KMS-11 (cell line): ENCODE measurements around the gene PON2.
A peak's percentile ranks its signal among the peaks of the same experiment; 100 is the strongest.

ENCODE experiments used
- H2AFZ ChIP-seq: fragments of 200-600 bp; sonication (generic); 2 replicates; pipeline ENCODE4 v1.6.1; 2016; ENCODE audit warnings: antibody characterized with exemption, mixed run types, low read depth
- H3K27ac ChIP-seq: fragments of 200-600 bp; sonication (generic); 2 replicates; pipeline ENCODE4 v1.6.1; 2016; ENCODE audit warnings: mild to moderate bottlenecking, mixed run types
- H3K27me3 ChIP-seq: fragments of 200-600 bp; sonication (generic); 2 replicates; pipeline ENCODE4 v1.6.1; 2017; ENCODE audit warnings: mild to moderate bottlenecking, low read depth, mixed run types, moderate library complexity; ENCODE audit not compliant: insufficient read depth
- H3K36me3 ChIP-seq: fragments of 200-600 bp; sonication (generic); 2 replicates; pipeline ENCODE4 v1.6.1; 2017; ENCODE audit warnings: mild to moderate bottlenecking, mixed run types; ENCODE audit not compliant: insufficient read depth
- H3K4me1 ChIP-seq: fragments of 200-600 bp; sonication (generic); 2 replicates; pipeline ENCODE4 v1.6.1; 2016; ENCODE audit warnings: mild to moderate bottlenecking, low read depth, mixed run types; ENCODE audit not compliant: poor library complexity, severe bottlenecking
- H3K4me2 ChIP-seq: fragments of 200-600 bp; sonication (generic); 2 replicates; pipeline ENCODE4 v1.7.0; 2016; ENCODE audit warnings: mild to moderate bottlenecking, mixed run types
- H3K4me3 ChIP-seq: fragments of 200-600 bp; sonication (generic); IDR thresholded peaks from 2 replicates; pipeline ENCODE4 v1.6.1; 2017; ENCODE audit warnings: low read depth, low read length, mixed read lengths; ENCODE audit not compliant: insufficient read depth
- H3K79me2 ChIP-seq: fragments of 200-600 bp; sonication (generic); 2 replicates; pipeline ENCODE4 v1.6.1; 2016; ENCODE audit warnings: low read depth, mixed run types; ENCODE audit not compliant: insufficient read depth
- H3K9ac ChIP-seq: fragments of 200-600 bp; sonication (generic); 2 replicates; pipeline ENCODE4 v1.6.1; 2016; ENCODE audit warnings: mild to moderate bottlenecking, mixed run types
- H4K20me1 ChIP-seq: fragments of 200-600 bp; sonication (generic); 2 replicates; pipeline ENCODE4 v1.6.1; 2016; ENCODE audit warnings: mild to moderate bottlenecking, mixed run types; ENCODE audit not compliant: insufficient read depth
- CTCF ChIP-seq: fragments of 200-600 bp; sonication (generic); conservative IDR thresholded peaks from 2 replicates; pipeline ENCODE4 v1.6.1; 2017; ENCODE audit warnings: low read depth, mild to moderate bottlenecking, antibody characterized with exemption, low read length, moderate library complexity, mixed read lengths

PON2 gene

GRCh38 chr7:95478272-95479037 is 43.6 kb upstream of the PON2 start:
- Histone ChIP-seq H3K4me2 (no peak overlapping the region), H3K79me2 (no peaks in the 10 kb centered on the region), H3K36me3 (no peaks in the 10 kb centered on the region), H3K4me1 (peaks cover 12% of the 10 kb centered on the region), H3K9ac (no peak overlapping the region), H3K4me3 (no peak overlapping the region), H4K20me1 (no peaks in the 10 kb centered on the region), H2AFZ (no peak overlapping the region), H3K27me3 (no peaks in the 10 kb centered on the region), H3K27ac (no peak overlapping the region)
- TF ChIP-seq CTCF = no peak

- no peak overlapping the region for H3K4me3 ChIP-seq
- TF ChIP-seq CTCF = peak; percentile 89
- H3K4me2 ChIP-seq = peak overlapping the region; percentile 23
Measured at GRCh38 chr7:95476904-95477594, 42.2 kb upstream of the PON2 start.

GRCh38 chr7:95476072-95476847 is 41.4 kb upstream of the PON2 start:
- TF ChIP-seq CTCF = no peak
- peak overlapping the region; percentile 47; the same call in 1 of the 2 replicates for H2AFZ ChIP-seq
- peaks cover 17% of the 10 kb centered on the region for H3K4me1 ChIP-seq
- H3K36me3 ChIP-seq = no peaks in the 10 kb centered on the region
- H3K27ac ChIP-seq = no peak overlapping the region
- no peaks in the 10 kb centered on the region for H3K27me3 ChIP-seq
- no peak overlapping the region for H3K4me3 ChIP-seq
- H3K79me2 ChIP-seq = no peaks in the 10 kb centered on the region
- no peaks in the 10 kb centered on the region for H4K20me1 ChIP-seq
- no peak overlapping the region for H3K9ac ChIP-seq
- peak overlapping the region; percentile 23; the same call in 1 of the 2 replicates for H3K4me2 ChIP-seq

More at GRCh38 chr7:95476904-95477594, 42.2 kb upstream of the PON2 start:
- H3K79me2 ChIP-seq = no peaks in the 10 kb centered on the region
- H4K20me1 ChIP-seq = no peaks in the 10 kb centered on the region
- no peaks in the 10 kb centered on the region for H3K36me3 ChIP-seq
- H3K4me1 ChIP-seq = peaks cover 12% of the 10 kb centered on the region
- no peak overlapping the region for H3K27ac ChIP-seq
- H3K9ac ChIP-seq = no peak overlapping the region
- H3K27me3 ChIP-seq = no peaks in the 10 kb centered on the region
- H2AFZ ChIP-seq = peak overlapping the region; percentile 47

- H3K79me2 ChIP-seq = no peaks in the 10 kb centered on the region
- no peaks in the 10 kb centered on the region for H3K36me3 ChIP-seq
- H4K20me1 ChIP-seq = no peaks in the 10 kb centered on the region
- H2AFZ ChIP-seq = no peak overlapping the region
- TF ChIP-seq CTCF = no peak
- no peaks in the 10 kb centered on the region for H3K27me3 ChIP-seq
- H3K4me3 ChIP-seq = no peak overlapping the region
- H3K27ac ChIP-seq = no peak overlapping the region
- H3K9ac ChIP-seq = no peak overlapping the region
- H3K4me1 ChIP-seq = peaks cover 39% of the 10 kb centered on the region
- no peak overlapping the region for H3K4me2 ChIP-seq
Measured at GRCh38 chr7:95473276-95473985, 38.6 kb upstream of the PON2 start.
